IPS DF 4.7 (cell line): ENCODE measurements around the gene PRPH.
"Not testable (repeated sequence)": the region's sequence is repeated elsewhere in the genome, so short reads cannot be mapped to it uniquely, and the experiment has no call there.

Experiments
- DNase-seq: peaks from one replicate; pipeline ENCODE4 v3.0.0-alpha.2; 2013; ENCODE audit warnings: low spot score; ENCODE audit errors: extremely low read depth

The PRPH gene

DNA sequence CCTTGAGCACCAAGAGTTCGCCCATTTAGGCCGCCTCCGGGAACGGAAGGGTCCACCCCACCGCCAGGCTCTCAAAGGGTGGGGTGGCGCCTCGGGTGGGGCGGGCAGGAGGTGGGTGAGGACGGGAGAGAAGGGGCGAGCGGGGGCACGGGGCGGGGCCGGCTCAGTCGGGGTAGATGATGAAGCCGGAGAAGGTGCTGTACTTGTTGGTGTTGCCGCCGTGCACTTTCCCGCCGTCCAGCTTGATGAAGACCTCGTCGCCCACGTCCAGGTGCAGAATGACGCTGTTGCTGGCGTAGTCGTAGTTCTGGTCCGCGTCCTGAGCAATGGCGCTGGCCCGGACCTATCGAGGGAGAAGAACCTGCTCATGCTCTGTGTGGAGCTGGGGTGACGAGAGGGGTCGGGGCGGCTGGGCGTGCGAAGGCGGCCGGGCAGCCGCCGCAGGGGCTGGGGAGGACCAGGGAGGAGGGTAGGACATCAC, 38.0 kb downstream of the PRPH start:
- no peak for DNase-seq

DNA sequence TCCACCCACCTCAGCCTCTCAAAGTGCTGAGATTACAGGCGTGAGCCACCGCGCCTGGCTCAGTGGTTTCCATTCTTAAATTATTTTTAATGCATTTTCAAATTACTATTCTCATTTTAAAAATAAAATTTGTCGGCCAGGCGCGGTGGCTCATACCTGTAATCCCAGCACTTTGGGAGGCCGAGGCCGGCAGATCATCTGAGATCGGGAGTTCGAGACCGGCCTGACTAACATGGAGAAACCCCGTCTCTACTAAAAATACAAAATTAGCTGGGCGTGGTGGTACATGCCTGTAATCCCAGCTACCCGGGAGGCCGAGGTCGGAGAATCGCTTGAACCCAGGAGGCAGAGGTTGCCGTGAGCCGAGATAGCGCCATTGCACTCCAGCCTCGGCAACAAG, 38.8 kb downstream of the PRPH start:
- DNase-seq = not testable (repeated sequence)

DNA sequence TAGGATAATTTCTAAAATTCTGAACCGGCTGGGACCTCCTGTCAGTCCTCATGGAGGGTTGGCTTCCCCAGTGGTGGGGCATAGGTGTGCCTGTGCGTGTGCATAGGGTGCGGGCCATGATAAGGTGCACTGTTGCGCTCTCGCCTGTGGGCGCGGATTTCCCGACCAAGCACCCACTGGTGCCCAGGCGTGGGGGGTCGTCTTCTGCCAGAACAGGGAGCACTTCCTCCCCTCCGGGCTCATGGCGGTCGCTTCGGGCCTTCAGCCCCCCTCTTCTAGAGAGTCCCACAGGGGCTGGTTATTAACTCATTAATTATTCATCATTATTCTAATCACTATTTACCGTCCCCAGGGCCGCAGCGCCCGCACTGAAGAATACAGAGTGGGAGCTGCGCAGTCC, 39.3 kb downstream of the PRPH start:
- DNase-seq = no peak

- no peak for DNase-seq
Observed at GRCh38 chr12:49334681-49335080, 39.7 kb downstream of the PRPH start.

DNA sequence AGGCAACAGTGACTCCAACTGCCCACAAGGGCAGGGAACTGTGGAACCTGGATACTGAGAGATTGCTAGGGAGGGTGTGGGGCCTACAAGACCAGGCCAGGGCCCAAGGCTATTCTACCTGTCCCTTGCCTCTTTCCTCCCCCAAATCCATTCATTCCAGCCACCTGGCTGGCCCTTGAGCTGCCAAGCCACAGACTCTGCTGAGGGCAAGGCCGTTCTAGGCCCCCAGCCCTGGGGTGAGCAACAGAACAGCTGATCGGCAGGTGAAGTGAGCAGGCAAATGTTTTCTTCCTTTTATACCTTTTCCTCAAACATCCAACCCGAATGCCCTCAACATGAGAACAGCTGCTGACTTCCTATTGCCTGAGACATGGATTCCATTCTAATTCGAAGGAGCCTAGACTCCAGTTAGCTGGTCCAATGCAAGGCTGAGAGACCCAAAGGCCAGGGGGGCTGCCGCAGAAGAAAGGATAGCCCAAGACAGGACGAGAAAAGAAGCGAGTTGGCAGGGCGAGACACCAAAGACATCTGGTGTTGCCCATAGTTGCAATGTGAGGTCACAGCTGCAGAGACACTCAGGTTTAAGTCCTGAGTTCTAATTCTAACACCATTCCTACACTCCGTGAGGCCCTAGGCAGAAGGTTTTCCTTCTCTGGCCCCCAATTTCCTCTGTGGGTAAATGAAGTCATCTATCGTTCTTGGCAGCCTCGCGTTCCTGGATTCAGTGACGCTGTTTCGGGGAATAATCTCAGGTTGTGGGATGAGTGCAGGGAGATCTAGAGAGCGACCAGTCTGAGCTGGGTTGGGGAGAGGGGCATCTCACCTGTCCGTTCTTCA, 40.4 kb downstream of the PRPH start:
- DNase-seq = no peak

- no peak for DNase-seq
Observed at GRCh38 chr12:49335955-49336644, 41.2 kb downstream of the PRPH start.

DNA sequence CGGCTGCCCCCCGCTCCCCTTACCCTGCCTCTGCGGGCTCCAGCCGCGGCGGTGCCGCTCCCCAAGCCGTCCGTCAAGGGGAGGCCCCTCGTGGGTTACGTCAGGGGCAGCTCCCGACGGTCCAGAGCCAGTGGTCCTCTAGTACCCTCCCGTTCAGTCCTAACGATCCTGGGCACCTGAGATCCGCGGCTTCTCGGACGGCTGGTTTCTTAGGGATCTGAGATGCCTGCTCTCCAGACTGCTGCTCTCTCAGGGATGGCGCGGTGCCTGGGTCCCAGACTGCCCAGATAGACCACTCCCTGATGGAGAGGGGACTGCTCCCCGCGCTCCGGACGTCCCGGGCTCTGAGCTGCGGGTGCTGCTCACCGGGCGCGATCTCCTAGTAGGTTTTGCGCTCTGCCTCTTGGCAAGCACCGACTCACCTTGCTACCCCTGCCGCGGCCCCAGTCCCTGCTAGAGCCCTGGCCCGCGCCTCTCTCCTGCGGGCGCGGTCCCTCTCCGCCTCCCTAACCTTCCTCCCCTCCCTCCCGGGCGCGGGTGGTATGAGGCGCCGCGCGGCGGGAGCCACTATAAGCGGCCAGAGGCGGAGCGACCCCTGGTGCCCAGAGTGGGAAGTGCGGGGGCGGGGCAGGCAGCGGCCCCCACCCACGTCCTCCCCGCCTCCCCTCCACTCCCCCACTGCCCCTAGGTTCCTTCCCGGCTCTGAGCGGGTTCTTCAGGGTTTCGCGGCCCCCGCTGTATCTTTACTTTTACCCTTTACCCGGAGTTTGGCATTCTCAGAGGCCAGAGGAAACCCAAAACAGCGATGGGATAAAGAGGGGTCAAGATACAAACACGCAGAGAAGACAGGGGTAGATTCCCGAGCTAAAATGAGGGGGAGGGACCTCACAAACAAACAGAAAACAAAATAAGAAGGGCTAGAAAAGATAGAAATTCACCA, 42.0 kb downstream of the PRPH start, which contains the start of gene C1QL4:
Gene C1QL4, minus strand, starts transcription at position 544 of the 940 bp plus-strand sequence. CDS start 711 bp downstream, outside the sequence.
- DNase-seq = no peak

DNA sequence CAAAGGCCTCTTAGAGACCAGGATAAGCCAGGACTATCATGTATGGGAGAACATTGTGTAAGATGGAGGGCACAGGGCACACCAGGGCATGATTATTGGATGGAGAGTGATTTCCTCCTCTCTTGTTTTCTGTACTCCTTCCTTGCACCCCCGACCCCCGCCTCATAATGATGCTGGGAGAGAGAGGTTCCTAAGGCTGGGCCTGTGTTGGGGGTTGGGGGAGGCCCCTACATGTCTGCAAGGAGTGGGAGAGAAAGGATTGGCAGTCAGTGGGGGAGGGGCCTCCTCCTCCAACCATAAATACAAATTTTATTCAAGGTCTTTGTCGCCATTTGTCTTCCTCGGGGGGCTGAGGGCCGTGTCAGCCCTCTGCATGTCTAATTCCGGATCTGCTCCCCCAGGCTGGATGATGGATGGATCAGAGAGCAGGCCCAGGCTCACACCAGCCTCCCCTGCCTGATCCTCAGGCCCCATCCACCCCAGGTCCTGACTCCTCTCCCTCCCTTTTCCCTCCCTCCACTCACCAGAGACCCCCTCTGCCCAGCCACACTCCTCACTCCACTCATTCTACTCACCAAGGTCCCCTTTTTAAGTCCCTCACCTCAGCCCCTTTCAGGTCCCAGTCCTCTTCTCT, 44.0 kb downstream of the PRPH start:
- no peak for DNase-seq

- DNase-seq = no peak
Observed at GRCh38 chr12:49339464-49339861, 44.5 kb downstream of the PRPH start.

DNA sequence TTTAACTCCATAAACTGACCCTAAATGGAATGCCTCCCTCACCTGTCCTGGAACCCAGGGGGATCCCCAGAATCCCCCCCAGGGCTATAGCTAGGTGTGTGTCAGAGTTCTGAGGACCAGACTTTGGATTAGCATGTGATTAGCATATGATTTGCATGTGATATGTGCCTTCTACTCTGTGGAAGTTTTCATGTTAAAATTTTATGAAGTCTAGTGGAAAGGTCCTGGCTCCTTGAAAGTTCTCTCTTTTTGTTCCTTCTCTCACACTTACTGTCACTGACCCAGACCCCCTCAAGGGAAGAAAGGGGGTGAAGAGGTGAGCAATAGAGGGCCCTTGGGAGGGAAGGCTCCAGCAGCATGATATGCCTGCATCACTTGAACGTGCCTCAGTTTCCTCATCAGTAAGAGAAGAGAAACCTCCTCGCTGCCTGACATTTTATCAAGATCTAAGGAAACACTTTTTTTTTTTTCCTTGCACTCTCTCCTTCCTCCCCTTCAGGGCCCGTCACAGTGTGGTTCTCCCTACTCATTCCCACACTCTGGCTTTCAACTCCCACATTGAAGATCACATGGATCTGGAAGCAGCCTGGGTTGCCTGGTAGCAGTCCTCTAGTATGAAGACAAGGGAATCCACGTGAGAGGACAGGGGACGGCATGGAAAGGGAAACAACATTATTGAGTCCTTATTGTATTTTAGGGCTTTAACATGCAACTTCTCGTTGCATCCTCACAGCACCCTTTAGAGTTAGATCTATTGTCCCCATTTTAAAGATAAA, 45.3 kb downstream of the PRPH start:
- DNase-seq = no peak

- DNase-seq = no peak
Observed at GRCh38 chr12:49340971-49341776, 46.2 kb downstream of the PRPH start.

GRCh38 chr12:49341777-49342065, 46.8 kb downstream of the PRPH start:
- DNase-seq = no peak

GRCh38 chr12:49342066-49342913, 47.3 kb downstream of the PRPH start:
- no peak for DNase-seq

- DNase-seq = no peak
Observed at GRCh38 chr12:49342914-49343731, 48.2 kb downstream of the PRPH start.

GRCh38 chr12:49344486-49345050, 49.6 kb downstream of the PRPH start:
- no peak for DNase-seq

DNA sequence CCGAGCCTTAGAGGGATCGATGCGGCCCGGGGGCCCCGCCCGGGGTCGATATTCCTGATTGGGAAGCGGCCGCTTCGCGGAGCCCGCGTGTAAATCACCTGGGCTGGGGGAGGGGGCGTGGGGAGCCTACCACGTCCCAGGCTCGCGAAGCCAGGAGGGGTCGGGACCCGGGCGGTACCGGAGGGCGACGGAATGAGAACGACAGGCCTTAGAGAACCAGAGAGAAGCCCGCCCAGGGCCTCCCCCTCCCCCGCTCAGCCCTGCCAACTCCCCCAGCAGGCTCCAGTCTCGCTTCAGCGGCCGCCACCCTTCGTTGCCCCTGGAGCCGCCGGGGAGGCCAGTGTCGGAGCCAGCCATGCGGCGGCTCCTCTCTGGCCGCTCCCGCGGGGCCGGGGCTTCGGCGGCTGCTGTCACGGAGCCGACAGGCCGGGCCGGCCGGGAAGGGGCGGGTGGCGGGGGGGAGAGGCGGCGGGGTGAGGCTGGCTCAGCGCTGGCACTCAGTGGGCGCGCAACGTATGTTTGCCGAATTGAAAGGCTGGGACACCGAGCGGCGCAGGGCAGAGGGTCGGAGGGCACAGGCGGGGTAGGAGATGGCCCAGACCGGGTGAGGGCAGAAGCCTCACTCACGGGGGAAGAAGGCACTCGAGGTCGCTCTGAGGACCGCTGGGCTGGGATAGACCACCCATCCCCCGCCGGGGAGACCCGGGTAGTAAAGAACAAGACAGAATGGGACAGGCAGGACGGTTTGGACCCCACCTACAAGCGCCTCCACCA, 50.3 kb downstream of the PRPH start:
- no peak for DNase-seq
